HepG2 (cell line): ENCODE results near the gene PRM3. TPM values are rescaled to one million over a fixed set of nuclear protein-coding genes. Genes with fewer than 3 reads are reported as not detected.

Source experiments
- ADNP ChIP-seq: sonication (generic); formaldehyde crosslinking; IDR thresholded peaks from 2 replicates; pipeline ENCODE4 v1.4.0; 2020; ENCODE audit warnings: missing genetic modification reagents
- BHLHE40 ChIP-seq: IDR thresholded peaks from 2 replicates; pipeline ENCODE4 v1.6.1; 2011; ENCODE audit warnings: low read length, improper control_type of control experiment
- CBFB ChIP-seq: sonication (generic); formaldehyde crosslinking; IDR thresholded peaks from 2 replicates; pipeline ENCODE4 v1.4.0; 2020; ENCODE audit warnings: missing genetic modification reagents
- CREM ChIP-seq, 2 experiments: sonication (generic) in 1 of 2; formaldehyde crosslinking in 1 of 2; IDR thresholded peaks; 2 replicates each; pipeline versions ENCODE4 v1.4.0 to v1.6.1; 2016 to 2020; ENCODE audit warnings: antibody characterized with exemption in 1 of 2, mild to moderate bottlenecking in 1 of 2, missing genetic modification reagents in 1 of 2
- ELF1 ChIP-seq: sonication (generic); formaldehyde crosslinking; IDR thresholded peaks from 2 replicates; pipeline ENCODE4 v1.4.0; 2020; ENCODE audit warnings: missing genetic modification reagents
- ETV5 ChIP-seq: IDR thresholded peaks from 2 replicates; pipeline ENCODE4 v1.6.1; 2018; ENCODE audit warnings: missing biosample characterization, missing genetic modification reagents, inconsistent platforms, borderline replicate concordance
- GATAD1 ChIP-seq: IDR thresholded peaks from 2 replicates; pipeline ENCODE4 v1.6.1; 2016; ENCODE audit warnings: missing genetic modification reagents, missing compliant biosample characterization
- GTF3A ChIP-seq: sonication (generic); formaldehyde crosslinking; conservative IDR thresholded peaks from 2 replicates; pipeline ENCODE4 v1.4.0; 2020; ENCODE audit warnings: mild to moderate bottlenecking, missing genetic modification reagents
- HDAC6 ChIP-seq: fragments of 200-600 bp; sonication (generic); IDR thresholded peaks from 2 replicates; pipeline ENCODE4 v1.7.0; 2017; ENCODE audit warnings: mild to moderate bottlenecking, antibody characterized with exemption, low read length, low read depth
- HNF4G ChIP-seq, 2 experiments: sonication (generic) in 1 of 2; formaldehyde crosslinking in 1 of 2; IDR thresholded peaks; 2 replicates each; pipeline versions ENCODE4 v1.4.0 to v1.6.1; 2011 to 2020; ENCODE audit warnings: borderline replicate concordance in 2 of 2, low read depth in 2 of 2, mild to moderate bottlenecking in 2 of 2, low read length in 1 of 2, missing genetic modification reagents in 1 of 2, moderate library complexity in 1 of 2
- IRX3 ChIP-seq: sonication (generic); formaldehyde crosslinking; IDR thresholded peaks from 2 replicates; pipeline ENCODE4 v1.8.1; 2023; ENCODE audit warnings: mild to moderate bottlenecking, low read depth, missing genetic modification reagents, borderline replicate concordance
- KLF12 ChIP-seq: sonication (generic); formaldehyde crosslinking; IDR thresholded peaks from 2 replicates; pipeline ENCODE4 v1.4.0; 2020; ENCODE audit warnings: missing genetic modification reagents, borderline replicate concordance
- MEIS2 ChIP-seq: sonication (generic); formaldehyde crosslinking; IDR thresholded peaks from 2 replicates; pipeline ENCODE4 v1.9.0; 2021; ENCODE audit warnings: mild to moderate bottlenecking, missing genetic modification reagents
- RBAK ChIP-seq: sonication (generic); formaldehyde crosslinking; IDR thresholded peaks from 2 replicates; pipeline ENCODE4 v1.5.1; 2020; ENCODE audit warnings: mild to moderate bottlenecking, missing genetic modification reagents
- RFX5 ChIP-seq: IDR thresholded peaks from 2 replicates; pipeline ENCODE4 v1.6.1; 2011; ENCODE audit warnings: low read depth, low read length, improper control_type of control experiment
- RFXANK ChIP-seq: IDR thresholded peaks from 2 replicates; pipeline ENCODE4 v1.6.1; 2016
- TMF1 ChIP-seq: sonication (generic); formaldehyde crosslinking; IDR thresholded peaks from 2 replicates; pipeline ENCODE4 v1.8.1; 2022; ENCODE audit warnings: low read depth, missing genetic modification reagents
- ZNF343 ChIP-seq: sonication (generic); formaldehyde crosslinking; IDR thresholded peaks from 2 replicates; pipeline ENCODE4 v1.4.0; 2020; ENCODE audit warnings: mild to moderate bottlenecking, missing genetic modification reagents
- ZNF44 ChIP-seq: sonication (generic); formaldehyde crosslinking; IDR thresholded peaks from 2 replicates; pipeline ENCODE4 v1.5.1; 2020; ENCODE audit warnings: mild to moderate bottlenecking, missing genetic modification reagents
- ZNF550 ChIP-seq: sonication (generic); formaldehyde crosslinking; IDR thresholded peaks from 2 replicates; pipeline ENCODE4 v1.4.0; 2020; ENCODE audit warnings: mild to moderate bottlenecking, missing genetic modification reagents, borderline replicate concordance
- ZNF629 ChIP-seq: sonication (generic); formaldehyde crosslinking; conservative IDR thresholded peaks from 2 replicates; pipeline ENCODE4 v1.5.0; 2020; ENCODE audit warnings: missing genetic modification reagents
- ZNF780A ChIP-seq: sonication (generic); formaldehyde crosslinking; IDR thresholded peaks from 2 replicates; pipeline ENCODE4 v1.8.0; 2022; ENCODE audit warnings: mild to moderate bottlenecking, missing genetic modification reagents, moderate library complexity
- polyA plus RNA-seq, 8 experiments: library from polyadenylated mRNA; depleted of rRNA in 3 of 8; stranded (reverse) in 7 of 8; unstranded in 1 of 8; fragments of >200 nt; fragmentation: Illumina TruSeq in 4 of 8; extraction: Trizol in 4 of 8; gene quantifications; 2 replicates each; pipeline versions ENCODE4 v1.2.1 to v1.2.3, GENCODE V29; 2011 to 2016; ENCODE audit warnings: low read depth in 4 of 8, missing spikeins in 1 of 8, mixed read lengths in 1 of 8; ENCODE audit not compliant: insufficient read depth in 1 of 8
- total RNA-seq, 5 experiments: library from RNA; depleted of rRNA; stranded (reverse); fragments of >200 nt; fragmentation: Illumina TruSeq; extraction: Trizol; gene quantifications; 2 replicates each; pipeline ENCODE4 v1.2.3, GENCODE V29; 2016; ENCODE audit warnings: low read depth in 1 of 5
- TF ChIP-seq, protein P1 (sequence below): sonication (generic); formaldehyde crosslinking; IDR thresholded peaks from 2 replicates; pipeline ENCODE4 v1.5.1; 2020; ENCODE audit warnings: missing genetic modification reagents, mild to moderate bottlenecking, borderline replicate concordance
- TF ChIP-seq, protein P2 (sequence below): sonication (generic); formaldehyde crosslinking; IDR thresholded peaks from 2 replicates; pipeline ENCODE4 v1.4.0; 2020; ENCODE audit warnings: missing genetic modification reagents, borderline replicate concordance

PRM3 gene
- total and polyA plus RNA-seq, 2 of the 13 experiments (the other 11 are each of a cell fraction or from before 2014, with no cell fraction given): not detected

DNA sequence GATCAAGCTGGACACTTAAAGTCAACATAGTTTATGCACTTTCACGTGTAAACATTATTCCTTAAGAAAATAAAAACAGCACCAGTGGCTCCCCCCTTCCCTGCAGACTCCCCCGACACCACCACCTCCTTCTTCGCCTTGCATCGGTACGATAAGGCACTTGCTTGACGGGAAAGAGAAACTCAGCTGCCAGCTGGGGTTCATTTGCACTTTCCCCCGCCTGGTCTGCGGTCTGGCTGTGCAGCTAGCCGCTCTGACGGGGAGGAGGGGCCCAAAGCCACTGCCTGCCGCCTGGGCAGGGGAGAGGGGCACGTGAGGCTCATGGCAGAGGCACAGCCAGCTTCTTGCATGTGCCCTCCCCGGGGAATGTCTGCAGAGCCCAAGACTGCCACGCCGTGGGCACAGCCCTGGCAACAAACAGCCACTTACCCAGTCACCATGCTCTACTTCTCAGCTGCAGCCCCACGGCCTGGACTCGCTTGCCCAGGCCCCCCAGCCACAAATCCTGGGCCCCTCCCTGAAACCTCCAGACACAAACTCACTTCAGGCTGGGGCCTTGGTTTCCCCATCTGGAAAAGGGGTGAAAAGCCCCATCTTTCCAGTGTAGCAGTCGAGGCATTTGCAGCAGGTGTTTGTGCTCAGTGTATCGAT lies 24.2 kb upstream of the PRM3 start (continued):
- TF ChIP-seq, protein P1, sequence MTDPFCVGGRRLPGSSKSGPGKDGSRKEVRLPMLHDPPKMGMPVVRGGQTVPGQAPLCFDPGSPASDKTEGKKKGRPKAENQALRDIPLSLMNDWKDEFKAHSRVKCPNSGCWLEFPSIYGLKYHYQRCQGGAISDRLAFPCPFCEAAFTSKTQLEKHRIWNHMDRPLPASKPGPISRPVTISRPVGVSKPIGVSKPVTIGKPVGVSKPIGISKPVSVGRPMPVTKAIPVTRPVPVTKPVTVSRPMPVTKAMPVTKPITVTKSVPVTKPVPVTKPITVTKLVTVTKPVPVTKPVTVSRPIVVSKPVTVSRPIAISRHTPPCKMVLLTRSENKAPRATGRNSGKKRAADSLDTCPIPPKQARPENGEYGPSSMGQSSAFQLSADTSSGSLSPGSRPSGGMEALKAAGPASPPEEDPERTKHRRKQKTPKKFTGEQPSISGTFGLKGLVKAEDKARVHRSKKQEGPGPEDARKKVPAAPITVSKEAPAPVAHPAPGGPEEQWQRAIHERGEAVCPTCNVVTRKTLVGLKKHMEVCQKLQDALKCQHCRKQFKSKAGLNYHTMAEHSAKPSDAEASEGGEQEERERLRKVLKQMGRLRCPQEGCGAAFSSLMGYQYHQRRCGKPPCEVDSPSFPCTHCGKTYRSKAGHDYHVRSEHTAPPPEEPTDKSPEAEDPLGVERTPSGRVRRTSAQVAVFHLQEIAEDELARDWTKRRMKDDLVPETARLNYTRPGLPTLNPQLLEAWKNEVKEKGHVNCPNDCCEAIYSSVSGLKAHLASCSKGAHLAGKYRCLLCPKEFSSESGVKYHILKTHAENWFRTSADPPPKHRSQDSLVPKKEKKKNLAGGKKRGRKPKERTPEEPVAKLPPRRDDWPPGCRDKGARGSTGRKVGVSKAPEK: peak; percentile 68
- TF ChIP-seq CREM (IDR thresholded peaks at IDR 0.05): no peak
- TF ChIP-seq CREM (CRISPR knock-in tag; IDR thresholded peaks at IDR 0.05): no peak
- TF ChIP-seq RFXANK (CRISPR knock-in tag): peak; percentile 21; the same call in 1 of the 2 replicates
- TF ChIP-seq GTF3A: no peak
- no peak for TF ChIP-seq RFX5
- TF ChIP-seq ETV5 (CRISPR knock-in tag): peak; percentile 58
- 0 out of 2 replicates have a peak, but pooled peaks have one; percentile 44 for TF ChIP-seq ELF1 (CRISPR knock-in tag)
- TF ChIP-seq TMF1 (CRISPR knock-in tag): peak; percentile 79
- TF ChIP-seq RBAK (CRISPR knock-in tag): peak; percentile 67
- TF ChIP-seq BHLHE40: peak; percentile 94
- TF ChIP-seq, protein P2, sequence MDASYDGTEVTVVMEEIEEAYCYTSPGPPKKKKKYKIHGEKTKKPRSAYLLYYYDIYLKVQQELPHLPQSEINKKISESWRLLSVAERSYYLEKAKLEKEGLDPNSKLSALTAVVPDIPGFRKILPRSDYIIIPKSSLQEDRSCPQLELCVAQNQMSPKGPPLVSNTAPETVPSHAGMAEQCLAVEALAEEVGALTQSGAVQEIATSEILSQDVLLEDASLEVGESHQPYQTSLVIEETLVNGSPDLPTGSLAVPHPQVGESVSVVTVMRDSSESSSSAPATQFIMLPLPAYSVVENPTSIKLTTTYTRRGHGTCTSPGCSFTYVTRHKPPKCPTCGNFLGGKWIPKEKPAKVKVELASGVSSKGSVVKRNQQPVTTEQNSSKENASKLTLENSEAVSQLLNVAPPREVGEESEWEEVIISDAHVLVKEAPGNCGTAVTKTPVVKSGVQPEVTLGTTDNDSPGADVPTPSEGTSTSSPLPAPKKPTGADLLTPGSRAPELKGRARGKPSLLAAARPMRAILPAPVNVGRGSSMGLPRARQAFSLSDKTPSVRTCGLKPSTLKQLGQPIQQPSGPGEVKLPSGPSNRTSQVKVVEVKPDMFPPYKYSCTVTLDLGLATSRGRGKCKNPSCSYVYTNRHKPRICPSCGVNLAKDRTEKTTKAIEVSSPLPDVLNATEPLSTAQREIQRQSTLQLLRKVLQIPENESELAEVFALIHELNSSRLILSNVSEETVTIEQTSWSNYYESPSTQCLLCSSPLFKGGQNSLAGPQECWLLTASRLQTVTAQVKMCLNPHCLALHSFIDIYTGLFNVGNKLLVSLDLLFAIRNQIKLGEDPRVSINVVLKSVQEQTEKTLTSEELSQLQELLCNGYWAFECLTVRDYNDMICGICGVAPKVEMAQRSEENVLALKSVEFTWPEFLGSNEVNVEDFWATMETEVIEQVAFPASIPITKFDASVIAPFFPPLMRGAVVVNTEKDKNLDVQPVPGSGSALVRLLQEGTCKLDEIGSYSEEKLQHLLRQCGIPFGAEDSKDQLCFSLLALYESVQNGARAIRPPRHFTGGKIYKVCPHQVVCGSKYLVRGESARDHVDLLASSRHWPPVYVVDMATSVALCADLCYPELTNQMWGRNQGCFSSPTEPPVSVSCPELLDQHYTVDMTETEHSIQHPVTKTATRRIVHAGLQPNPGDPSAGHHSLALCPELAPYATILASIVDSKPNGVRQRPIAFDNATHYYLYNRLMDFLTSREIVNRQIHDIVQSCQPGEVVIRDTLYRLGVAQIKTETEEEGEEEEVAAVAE (CRISPR knock-in tag): no peak
- TF ChIP-seq HNF4G (IDR thresholded peaks at IDR 0.05; ENCODE audit: borderline replicate concordance, low read depth, low read length): no peak
- TF ChIP-seq HNF4G (CRISPR knock-in tag; IDR thresholded peaks at IDR 0.05; ENCODE audit: borderline replicate concordance, low read depth): no peak; the same call in 1 of the 2 replicates
- TF ChIP-seq ZNF343 (CRISPR knock-in tag): peak; percentile 58; the same call in 1 of the 2 replicates
- no peak for TF ChIP-seq GATAD1 (CRISPR knock-in tag)
- TF ChIP-seq IRX3 (CRISPR knock-in tag): peak; percentile 32; the same call in 1 of the 2 replicates
- peak; percentile 96 for TF ChIP-seq CBFB (CRISPR knock-in tag)
- TF ChIP-seq ZNF629: peak; percentile 93
- no peak for TF ChIP-seq HDAC6
- no peak for TF ChIP-seq ADNP (CRISPR knock-in tag)
- TF ChIP-seq MEIS2 (CRISPR knock-in tag): peak; percentile 62
- no peak; the same call in 1 of the 2 replicates for TF ChIP-seq ZNF44
- peak; percentile 77; the same call in 1 of the 2 replicates for TF ChIP-seq ZNF550 (CRISPR knock-in tag)
- no peak for TF ChIP-seq ZNF780A (CRISPR knock-in tag)
- TF ChIP-seq KLF12 (CRISPR knock-in tag): no peak; the same call in 1 of the 2 replicates
